ENCODE data around the gene SH3BP2. TPM values are rescaled to one million over a fixed set of nuclear protein-coding genes. Genes with fewer than 3 reads are reported as not detected.
A peak's percentile ranks its signal among the peaks of the same experiment; 100 is the strongest.

The SH3BP2 gene
- total RNA-seq, 1 donor from 2014 or later: 45.4 TPM

- peaks cover 18% of the 10 kb centered on the region for H3K4me1 Mint-ChIP-seq (ENCODE audit: unreplicated experiment)
- no peaks in the 10 kb centered on the region for H3K27me3 Mint-ChIP-seq
- H3K36me3 Mint-ChIP-seq: peaks cover 7% of the 10 kb centered on the region
- TF ChIP-seq CTCF (conservative IDR thresholded peaks at IDR 0.05): no peak
- H3K9me3 Mint-ChIP-seq: peaks cover 8% of the 10 kb centered on the region
- DNase-seq (ENCODE audit: extremely low spot score, unreplicated experiment): no peak
- no peak overlapping the region for H3K27ac Mint-ChIP-seq
- no peak overlapping the region for H3K4me3 Mint-ChIP-seq
Observed at GRCh38 chr4:2814627-2815270, 21.9 kb downstream of the SH3BP2 start.

- DNase-seq (ENCODE audit: extremely low spot score, unreplicated experiment): no peak
- TF ChIP-seq CTCF (conservative IDR thresholded peaks at IDR 0.05): no peak
- Mint-ChIP-seq H3K4me1 (ENCODE audit: unreplicated experiment) (peaks cover 16% of the 10 kb centered on the region), H3K36me3 (peaks cover 7% of the 10 kb centered on the region), H3K9me3 (peaks cover 8% of the 10 kb centered on the region), H3K27me3 (no peaks in the 10 kb centered on the region), H3K4me3 (peak overlapping the region; percentile 87), H3K27ac (peak overlapping the region; percentile 84)
Observed at GRCh38 chr4:2816401-2816954, 23.6 kb downstream of the SH3BP2 start.

- no peak for TF ChIP-seq CTCF (conservative IDR thresholded peaks at IDR 0.05)
Observed at GRCh38 chr4:2817137-2817536, 24.3 kb downstream of the SH3BP2 start.

DNA sequence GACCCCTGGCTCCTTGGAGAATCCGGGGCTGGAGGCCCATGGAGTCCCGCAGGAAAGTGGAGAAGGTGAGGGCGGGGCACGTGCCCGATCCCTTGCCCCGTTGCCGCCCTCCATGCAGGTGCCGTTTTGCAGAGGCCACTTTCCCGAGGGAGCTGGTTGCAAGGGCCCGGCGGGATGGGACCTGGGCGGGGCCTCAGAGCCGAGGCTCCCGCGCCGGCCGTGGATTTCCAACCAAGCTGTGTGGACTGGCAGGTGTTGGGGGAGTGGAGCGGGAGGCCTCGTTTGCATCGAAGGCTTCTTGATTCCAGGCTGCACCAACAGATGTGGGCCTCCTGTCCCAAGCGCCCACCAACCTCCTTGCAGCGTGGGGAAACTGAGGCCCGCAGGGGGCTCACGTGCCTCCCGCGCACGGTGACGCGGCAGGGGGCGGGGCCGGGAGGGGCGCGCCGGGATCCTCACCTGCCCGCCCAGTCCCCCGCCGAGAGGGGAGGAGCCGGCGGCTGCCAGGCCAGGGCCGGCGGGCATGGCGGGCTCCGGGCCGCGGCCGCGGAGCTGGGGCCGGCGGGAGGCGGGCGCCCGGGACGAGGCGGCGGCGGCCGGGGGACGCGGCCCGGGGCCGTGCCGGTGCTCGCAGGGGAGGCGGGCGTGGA, 24.9 kb downstream of the SH3BP2 start:
- H3K9me3 Mint-ChIP-seq: peaks cover 8% of the 10 kb centered on the region
- peaks cover 10% of the 10 kb centered on the region for H3K4me1 Mint-ChIP-seq (ENCODE audit: unreplicated experiment)
- no peak for TF ChIP-seq CTCF (conservative IDR thresholded peaks at IDR 0.05)
- H3K4me3 Mint-ChIP-seq: peak overlapping the region; percentile 87
- H3K27me3 Mint-ChIP-seq: no peaks in the 10 kb centered on the region
- H3K36me3 Mint-ChIP-seq: peaks cover 7% of the 10 kb centered on the region
- H3K27ac Mint-ChIP-seq: peak overlapping the region; percentile 84
- no peak for DNase-seq (ENCODE audit: extremely low spot score, unreplicated experiment)

More at GRCh38 chr4:2817137-2817536, 24.3 kb downstream of the SH3BP2 start:
- DNase-seq (ENCODE audit: extremely low spot score, unreplicated experiment): no peak
- H3K4me3 Mint-ChIP-seq: peak overlapping the region; percentile 87
- peaks cover 7% of the 10 kb centered on the region for H3K36me3 Mint-ChIP-seq
- peak overlapping the region; percentile 84 for H3K27ac Mint-ChIP-seq
- H3K4me1 Mint-ChIP-seq (ENCODE audit: unreplicated experiment): peaks cover 10% of the 10 kb centered on the region
- H3K9me3 Mint-ChIP-seq: peaks cover 8% of the 10 kb centered on the region
- no peaks in the 10 kb centered on the region for H3K27me3 Mint-ChIP-seq

GRCh38 chr4:2818351-2818939, 25.6 kb downstream of the SH3BP2 start:
- peaks cover 10% of the 10 kb centered on the region for H3K4me1 Mint-ChIP-seq (ENCODE audit: unreplicated experiment)
- no peaks in the 10 kb centered on the region for H3K27me3 Mint-ChIP-seq
- peak overlapping the region; percentile 84 for H3K4me3 Mint-ChIP-seq
- no peak for DNase-seq (ENCODE audit: extremely low spot score, unreplicated experiment)
- no peak overlapping the region for H3K27ac Mint-ChIP-seq
- no peak for TF ChIP-seq CTCF (conservative IDR thresholded peaks at IDR 0.05)
- peaks cover 7% of the 10 kb centered on the region for H3K36me3 Mint-ChIP-seq
- peaks cover 8% of the 10 kb centered on the region for H3K9me3 Mint-ChIP-seq

Data from type B pancreatic cell (in vitro differentiated cells).